GM19438 (cell line): ENCODE measurements around the gene GLP2R.

Source experiments
- ATAC-seq: cut with Tn5 transposase; IDR thresholded peaks from one replicate; pipeline ENCODE4 v1.9.1; 2021; ENCODE audit warnings: low read depth; ENCODE audit not compliant: unreplicated experiment

GLP2R gene

GRCh38 chr17:9811537-9811936, 14.2 kb upstream of the GLP2R start:
- no peak for ATAC-seq

- ATAC-seq, result no peak
Observed at GRCh38 chr17:9813166-9813565, 12.6 kb upstream of the GLP2R start.

DNA sequence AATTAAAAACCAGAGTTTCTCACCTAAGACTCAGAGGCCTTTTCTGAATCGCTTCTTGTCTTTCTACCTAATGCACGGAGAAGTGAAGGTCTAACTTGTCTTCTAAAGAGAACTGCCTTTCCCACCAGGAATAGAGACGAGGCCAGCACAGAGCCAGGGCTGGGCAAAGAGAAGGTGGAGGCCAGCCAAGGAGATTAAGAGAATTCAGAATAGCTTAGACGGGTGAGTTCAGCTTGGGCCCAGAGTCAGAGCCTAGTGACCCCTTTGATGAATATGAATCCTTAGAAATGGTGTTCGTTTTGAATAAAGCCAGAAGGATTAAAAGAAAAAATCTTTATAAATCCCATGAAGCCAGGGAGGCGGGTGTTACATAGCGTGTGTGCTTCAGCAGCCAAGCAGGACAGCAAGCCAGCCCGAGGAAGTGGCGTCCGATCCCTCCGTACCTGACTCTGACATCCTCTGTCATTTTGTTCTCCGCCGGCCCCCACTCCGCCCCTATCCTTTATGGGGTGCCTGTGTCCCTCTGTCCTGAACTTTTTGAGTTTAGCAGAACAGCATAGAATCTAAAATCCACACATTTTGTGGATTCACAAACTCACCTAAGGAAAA, 11.3 kb upstream of the GLP2R start:
- no peak for ATAC-seq

DNA sequence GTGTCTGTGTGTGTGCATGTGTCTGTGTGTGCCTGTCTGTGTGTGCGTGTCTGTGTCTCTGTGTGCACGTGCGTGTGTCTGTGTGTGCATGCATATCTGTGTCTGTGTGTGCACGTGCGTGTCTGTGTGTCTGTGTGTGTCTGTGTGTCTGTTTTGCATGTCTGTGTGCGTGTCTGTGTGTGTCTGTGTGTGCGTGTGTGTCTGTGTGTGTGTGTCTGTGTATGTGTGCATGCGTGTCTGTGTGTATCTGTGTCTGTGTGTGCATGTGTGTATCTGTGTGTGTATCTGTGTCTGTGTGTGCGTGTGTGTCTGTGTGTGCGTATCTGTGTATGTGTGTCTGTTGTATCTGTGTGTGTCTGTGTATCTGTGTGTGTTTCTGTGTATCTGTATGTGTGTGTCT, 9.3 kb upstream of the GLP2R start:
- no peak for ATAC-seq

GRCh38 chr17:9817086-9817485, 8.6 kb upstream of the GLP2R start:
- ATAC-seq, result no peak

DNA sequence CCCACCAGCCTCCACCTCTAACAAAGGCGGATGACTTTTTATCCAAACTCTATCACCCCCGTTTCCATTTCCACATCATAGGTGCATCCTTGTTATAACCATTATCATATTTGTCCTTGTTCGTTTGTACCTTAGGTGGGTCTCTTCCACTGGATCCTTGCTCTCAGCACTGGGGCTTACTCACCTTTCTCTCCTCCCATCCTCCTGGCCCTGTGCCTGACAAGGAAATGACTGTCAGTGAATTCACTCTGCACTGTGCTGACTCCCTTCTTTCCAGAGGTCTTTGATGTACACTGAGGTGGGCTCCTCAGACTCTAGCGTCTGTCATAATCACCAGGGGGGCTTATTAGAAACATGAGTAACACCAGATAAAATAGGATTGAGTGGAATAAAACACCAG, 7.0 kb upstream of the GLP2R start:
- no peak for ATAC-seq

DNA sequence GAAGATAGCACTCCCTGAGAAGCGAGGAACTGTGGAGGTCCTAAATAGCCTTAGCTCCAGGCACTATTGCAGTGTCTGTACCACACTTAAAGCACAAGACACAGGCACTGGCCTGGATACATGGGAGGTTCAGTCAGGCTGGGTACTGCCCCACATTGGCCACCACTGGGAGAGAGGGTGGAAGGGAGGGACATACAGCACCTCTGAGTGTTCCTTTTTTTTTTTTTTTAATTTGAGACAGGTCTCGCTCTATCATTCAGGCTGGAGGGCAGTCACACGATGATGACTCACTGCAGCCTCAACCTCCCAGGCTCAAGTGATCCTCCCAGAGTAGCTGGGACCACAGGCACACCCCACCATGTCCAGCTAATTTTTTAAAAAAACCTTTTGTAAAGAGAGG, 5.3 kb upstream of the GLP2R start:
- no peak for ATAC-seq

DNA sequence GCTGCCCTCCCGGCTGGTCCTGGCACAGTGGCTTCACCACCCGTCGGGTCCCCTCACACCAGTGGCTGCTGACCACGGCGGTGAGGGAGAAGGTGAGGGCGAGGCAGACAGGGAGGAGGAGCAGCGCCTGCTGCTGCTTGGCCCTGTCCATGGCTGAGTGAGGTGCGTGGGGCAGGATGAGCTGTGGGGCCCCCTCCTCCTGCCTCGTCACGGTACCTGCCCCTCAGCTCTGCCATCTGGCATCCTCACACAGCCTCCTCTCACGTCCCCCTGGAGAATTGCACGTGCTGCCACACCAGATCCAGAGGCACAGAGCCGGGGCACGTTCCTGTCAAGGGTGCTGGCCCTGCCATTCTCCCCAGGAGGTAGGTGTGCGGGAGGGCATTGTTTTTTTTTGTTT, 3.8 kb upstream of the GLP2R start, which contains the start of gene GSG1L2:
TSS of gene GSG1L2 (minus strand) at position 159 of the 400 bp plus-strand sequence. CDS start at position 151, 8 bp downstream.
- ATAC-seq, result no peak

GRCh38 chr17:9824094-9824493, 1.6 kb upstream of the GLP2R start:
- ATAC-seq, result no peak

GRCh38 chr17:9824797-9825338, 856 bp upstream of the GLP2R start:
- no peak for ATAC-seq

- no peak for ATAC-seq
Observed at GRCh38 chr17:9828296-9829295, 2.9 kb downstream of the GLP2R start.

GRCh38 chr17:9829343-9829742, 3.6 kb downstream of the GLP2R start:
- ATAC-seq, result no peak

DNA sequence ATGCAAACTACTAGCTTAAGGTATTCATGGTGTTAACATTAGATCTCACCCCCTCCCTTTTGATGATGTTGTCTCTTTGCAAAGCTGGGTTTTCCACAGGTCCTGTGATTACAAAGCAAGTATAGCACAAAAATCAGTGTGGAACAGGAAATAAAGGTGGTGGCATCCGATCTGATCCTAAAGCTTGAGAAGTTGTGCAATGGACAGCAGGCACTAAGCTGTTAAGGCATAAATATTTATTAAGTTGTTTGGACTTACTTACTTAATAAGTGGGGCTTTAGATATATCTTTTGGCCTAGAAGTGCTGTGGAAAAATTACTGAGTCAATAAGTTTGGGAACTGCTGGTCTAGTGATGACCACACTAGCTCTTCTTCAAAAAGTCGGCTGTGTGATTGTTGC, 5.0 kb downstream of the GLP2R start:
- ATAC-seq, result no peak

DNA sequence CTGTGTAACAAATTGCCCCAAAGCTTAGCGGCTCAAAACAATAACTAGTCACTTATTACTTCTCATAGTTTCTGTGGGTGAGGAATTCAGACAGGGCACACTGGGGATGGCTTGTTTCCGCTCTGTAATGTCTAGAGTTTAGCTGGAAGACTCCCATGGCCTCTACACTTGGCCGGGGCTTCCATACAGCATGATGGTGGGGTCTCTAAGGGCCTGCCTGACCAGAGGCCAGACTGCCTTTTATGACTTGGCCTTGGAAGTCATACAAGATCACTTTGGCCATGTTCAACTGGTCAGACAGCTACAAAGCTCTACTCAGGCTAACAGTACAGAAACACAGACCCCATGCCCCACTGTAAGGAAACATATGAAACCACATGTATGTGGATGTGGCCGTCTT, 8.2 kb downstream of the GLP2R start:
- no peak for ATAC-seq

DNA sequence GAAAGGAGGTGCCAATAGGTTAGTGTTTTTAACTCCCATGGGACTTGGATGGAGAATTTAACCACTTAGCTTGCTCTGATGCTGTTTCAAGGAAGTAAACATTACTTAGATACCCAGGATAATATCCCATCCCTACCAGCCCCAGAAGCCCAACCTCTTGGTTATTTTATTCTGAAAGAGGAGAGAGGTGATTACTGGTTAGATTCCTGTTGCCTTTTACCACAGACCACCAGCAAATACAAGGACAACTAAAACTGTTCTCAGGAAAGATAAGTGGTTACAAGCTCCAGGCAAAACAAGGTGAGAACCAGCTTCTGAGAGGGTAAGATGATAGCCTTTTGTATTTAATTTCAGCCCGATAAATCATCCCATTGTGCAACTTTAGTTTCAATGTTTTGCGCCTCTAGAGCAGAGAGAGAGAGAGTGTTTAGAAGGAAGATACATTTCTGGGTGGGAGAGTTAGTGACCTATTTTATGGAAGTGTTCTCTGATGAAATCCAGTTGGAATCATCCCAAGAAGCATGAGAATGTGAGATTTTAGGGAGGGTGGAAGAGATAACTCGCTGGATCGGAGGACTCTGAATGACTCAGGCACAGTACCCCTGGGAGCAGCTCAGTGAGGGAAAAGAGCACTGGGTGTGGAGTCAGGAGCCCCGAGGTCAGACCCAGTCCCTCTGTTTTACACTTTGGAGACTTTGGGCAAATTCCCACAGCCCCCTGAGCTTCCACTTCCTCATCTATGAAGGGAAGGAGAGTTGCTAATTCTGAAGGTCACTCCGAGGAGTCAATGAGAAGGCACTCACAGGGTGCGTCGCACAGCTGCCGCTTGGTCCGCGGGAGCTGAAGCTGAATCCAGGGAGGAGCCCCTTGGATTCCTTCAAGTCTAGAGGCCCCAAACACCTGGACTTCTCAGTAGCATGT, 12.1 kb downstream of the GLP2R start:
- ATAC-seq, result no peak

DNA sequence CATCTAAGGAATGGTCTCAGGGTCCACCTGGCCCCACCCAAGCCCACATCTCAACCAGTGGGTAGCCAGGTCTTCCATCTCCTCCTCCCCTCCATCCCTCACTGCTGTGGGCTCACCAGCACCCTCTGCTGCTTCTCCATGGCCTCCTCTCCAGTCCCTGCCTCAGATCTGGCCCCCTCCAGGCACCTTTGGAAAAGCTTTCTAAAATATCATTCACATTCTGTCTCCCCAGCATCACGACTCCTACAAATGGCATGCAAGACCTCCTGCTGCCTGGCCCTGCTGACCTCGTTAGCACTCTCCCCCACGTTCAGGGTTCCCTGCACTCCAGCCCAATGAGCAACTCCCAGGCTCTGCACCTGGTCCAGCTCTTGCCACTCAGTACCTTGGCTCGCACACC, 13.7 kb downstream of the GLP2R start:
- no peak for ATAC-seq

- ATAC-seq, result no peak
Observed at GRCh38 chr17:9842057-9842758, 16.5 kb downstream of the GLP2R start.

DNA sequence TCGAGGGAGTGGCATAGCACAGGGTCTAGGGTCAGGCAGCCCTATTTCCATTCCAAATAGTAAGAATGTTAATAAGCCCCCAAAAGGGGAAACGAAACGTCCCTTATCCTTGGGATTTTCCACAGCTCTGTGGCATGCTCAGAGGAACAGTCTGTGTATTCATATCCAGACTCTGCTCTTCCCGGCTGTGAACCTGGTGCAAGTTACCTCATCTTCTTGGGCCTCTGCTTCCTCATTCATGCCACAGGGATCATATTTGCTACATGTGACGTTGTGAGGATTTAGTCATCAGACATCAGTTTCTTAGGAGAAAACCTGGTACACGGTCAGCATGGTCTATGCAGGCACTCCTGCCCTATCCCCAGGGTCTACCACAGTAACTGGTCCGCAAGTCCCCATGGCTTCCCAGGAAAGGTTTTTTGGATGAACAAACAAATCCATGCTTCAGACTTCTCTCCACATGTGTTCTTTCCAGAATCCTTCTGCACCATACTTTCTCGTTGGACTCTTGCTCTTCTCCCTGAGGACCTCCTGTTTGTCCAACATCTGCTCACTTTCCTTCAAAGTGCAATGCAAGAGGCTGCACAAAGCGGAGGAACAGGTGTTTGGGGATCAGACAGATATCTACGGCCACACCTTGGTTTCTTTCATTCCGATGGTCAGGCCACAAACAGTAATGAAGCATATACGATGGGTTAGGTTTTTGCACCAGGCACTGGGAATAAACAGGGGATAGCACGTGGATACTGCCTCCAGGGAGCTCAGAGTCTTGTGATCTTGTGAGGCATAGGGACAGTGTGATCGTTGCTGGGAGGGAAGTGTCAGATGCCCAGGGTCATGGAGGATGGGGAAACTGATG, 17.7 kb downstream of the GLP2R start:
- ATAC-seq, result no peak

- ATAC-seq, result no peak
Observed at GRCh38 chr17:9844153-9844552, 18.4 kb downstream of the GLP2R start.
